Keratinocyte (primary cell): ENCODE measurements around the gene IL1RAPL1. TPM values are rescaled to one million over a fixed set of nuclear protein-coding genes. Genes with fewer than 3 reads are reported as not detected.

Experiments used
- DNase-seq: peaks from one replicate; pipeline ENCODE4 v3.0.0-alpha.2; 2011; ENCODE audit warnings: low read depth, missing footprints, low spot score
- FAIRE-seq: peaks from 2 replicates; lab custom pipeline; 2011; peaks lifted over from hg19 to GRCh38; lab: Jason Lieb, UNC
- H2AFZ ChIP-seq: 2 replicates; pipeline ENCODE4 v1.6.0; 2012; ENCODE audit warnings: low read length, control low read depth, inconsistent platforms; ENCODE audit not compliant: control insufficient read depth
- H3K27ac ChIP-seq: 2 replicates; pipeline ENCODE4 v1.5.1; 2011; ENCODE audit warnings: low read length; ENCODE audit not compliant: control insufficient read depth, insufficient read depth
- H3K27me3 ChIP-seq: 3 replicates; pipeline ENCODE4 v1.6.0; 2011; ENCODE audit warnings: low read length; ENCODE audit not compliant: control insufficient read depth, insufficient read depth; ENCODE audit errors: extremely low read depth
- H3K36me3 ChIP-seq, 2 experiments: 2 replicates in 1 of 2; 3 replicates in 1 of 2; pipeline ENCODE4 v1.5.1; 2011; ENCODE audit warnings: low read length in 2 of 2, mild to moderate bottlenecking in 1 of 2; ENCODE audit not compliant: control insufficient read depth in 2 of 2, insufficient read depth in 2 of 2; ENCODE audit errors: extremely low read depth in 1 of 2
- H3K4me1 ChIP-seq: 3 replicates; pipeline ENCODE4 v1.5.1; 2011; ENCODE audit warnings: low read length; ENCODE audit not compliant: control insufficient read depth, insufficient read depth; ENCODE audit errors: extremely low read depth
- H3K4me2 ChIP-seq: 3 replicates; pipeline ENCODE4 v1.6.0; 2011; ENCODE audit warnings: low read depth, low read length; ENCODE audit not compliant: control insufficient read depth, insufficient read depth; ENCODE audit errors: extremely low read depth
- H3K4me3 ChIP-seq, 3 experiments: fragments of 200-600 bp in 1 of 3; sonication (generic) in 1 of 3; 2 replicates in 2 of 3; 3 replicates in 1 of 3; pipeline ENCODE4 v1.5.1; 2011 to 2016; ENCODE audit warnings: low read length in 3 of 3, mild to moderate bottlenecking in 3 of 3, control low read depth in 2 of 3, inconsistent platforms in 1 of 3, low read depth in 1 of 3, mixed read lengths in 1 of 3, mixed run types in 1 of 3, moderate library complexity in 1 of 3; ENCODE audit not compliant: control insufficient read depth in 2 of 3, insufficient read depth in 2 of 3; ENCODE audit errors: extremely low read depth in 1 of 3
- H3K79me2 ChIP-seq: 2 replicates; pipeline ENCODE4 v1.6.0; 2012; ENCODE audit warnings: low read length; ENCODE audit not compliant: control insufficient read depth, insufficient read depth
- H3K9ac ChIP-seq: 3 replicates; pipeline ENCODE4 v1.6.0; 2011; ENCODE audit warnings: low read length; ENCODE audit not compliant: control insufficient read depth, insufficient read depth; ENCODE audit errors: extremely low read depth
- H3K9me1 ChIP-seq: 3 replicates; pipeline ENCODE4 v1.6.0; 2011; ENCODE audit warnings: low read length; ENCODE audit not compliant: control insufficient read depth, insufficient read depth; ENCODE audit errors: extremely low read depth
- H3K9me3 ChIP-seq: 2 replicates; pipeline ENCODE4 v1.5.1; 2012; ENCODE audit warnings: low read depth, low read length; ENCODE audit not compliant: control insufficient read depth
- H4K20me1 ChIP-seq: 3 replicates; pipeline ENCODE4 v1.6.0; 2011; ENCODE audit warnings: low read length; ENCODE audit not compliant: control insufficient read depth, insufficient read depth; ENCODE audit errors: extremely low read depth
- CTCF ChIP-seq, 3 experiments: IDR thresholded peaks in 1 of 3; conservative IDR thresholded peaks in 1 of 3; optimal IDR thresholded peaks in 1 of 3; 2 replicates in 2 of 3; 3 replicates in 1 of 3; pipeline versions ENCODE3 to v1.5.1; 2011; ENCODE audit warnings: low read length in 3 of 3, mild to moderate bottlenecking in 3 of 3, moderate library complexity in 2 of 3, control low read depth in 1 of 3, inconsistent platforms in 1 of 3; ENCODE audit not compliant: insufficient read depth in 2 of 3; ENCODE audit errors: extremely low read depth in 1 of 3
- EZH2 ChIP-seq: IDR thresholded peaks from one replicate; pipeline ENCODE4 v1.6.1; 2012; ENCODE audit warnings: inconsistent platforms, mild to moderate bottlenecking, low read length, moderate library complexity
- dilution Hi-C: fragments of 300-500 bp; cut with MboI; formaldehyde crosslinking; loops from one replicate; pipeline ENCODE4 v1.7.0; 2020; ENCODE audit warnings: low sequenced_read_pairs; ENCODE audit not compliant: extremely low pct_ligation_motif_present
- polyA plus RNA-seq, 5 experiments: library from polyadenylated mRNA; depleted of rRNA in 3 of 5; stranded (reverse) in 3 of 5; stranded (forward) in 1 of 5; unstranded in 1 of 5; fragments of >200 nt; gene quantifications; 1 replicate in 1 of 5; 2 replicates in 3 of 5; 3 replicates in 1 of 5; pipeline versions ENCODE4 v1.2.1 to v1.2.3, GENCODE V29; 2011 to 2012; ENCODE audit warnings: missing spikeins in 2 of 5, low read depth in 1 of 5, low replicate concordance in 1 of 5

Gene IL1RAPL1
- polyA plus RNA-seq, 1 donor (not counting 4 experiments of a cell fraction or from before 2014, with no cell fraction given) = 2.8 TPM

GRCh38 chrX:29435396-29435795 lies 848.1 kb downstream of the IL1RAPL1 start:
- no peaks in the 10 kb centered on the region for H3K36me3 ChIP-seq
- no peaks in the 10 kb centered on the region for H4K20me1 ChIP-seq
- no peaks in the 10 kb centered on the region for H3K79me2 ChIP-seq
- dilution Hi-C loops = no loop called here
- no peak overlapping the region for H3K27ac ChIP-seq
- H3K4me1 ChIP-seq = peaks cover 8% of the 10 kb centered on the region
- no peaks in the 10 kb centered on the region for H3K9me1 ChIP-seq
- H2AFZ ChIP-seq = no peak overlapping the region
- H3K27me3 ChIP-seq = no peaks in the 10 kb centered on the region
- TF ChIP-seq EZH2 (no peak), CTCF (optimal IDR thresholded peaks at IDR 0.05 in 1 of 3, IDR thresholded peaks at IDR 0.05 in 1 of 3, conservative IDR thresholded peaks at IDR 0.05 in 1 of 3; ENCODE audit: extremely low read depth in 1 of 3, insufficient read depth in 2 of 3, low read length in 3 of 3) (no peak)
- DNase-seq (no peak), FAIRE-seq (no peak)
- no peak overlapping the region for H3K4me3 ChIP-seq
- no peak overlapping the region for H3K9ac ChIP-seq
- no peaks in the 10 kb centered on the region for H3K9me3 ChIP-seq
- no peak overlapping the region for H3K4me2 ChIP-seq

- FAIRE-seq = no peak
- no peak overlapping the region for H2AFZ ChIP-seq
- no peak overlapping the region for H3K4me2 ChIP-seq
- TF ChIP-seq EZH2 (no peak), CTCF (optimal IDR thresholded peaks at IDR 0.05 in 1 of 3, IDR thresholded peaks at IDR 0.05 in 1 of 3, conservative IDR thresholded peaks at IDR 0.05 in 1 of 3; ENCODE audit: extremely low read depth in 1 of 3, insufficient read depth in 2 of 3, low read length in 3 of 3) (no peak)
- DNase-seq = no peak
- H3K9me3 ChIP-seq = no peaks in the 10 kb centered on the region
- no peak overlapping the region for H3K4me3 ChIP-seq
- H3K9me1 ChIP-seq = no peaks in the 10 kb centered on the region
- H3K9ac ChIP-seq = no peak overlapping the region
- no peaks in the 10 kb centered on the region for H3K4me1 ChIP-seq
- H3K27me3 ChIP-seq = no peaks in the 10 kb centered on the region
- dilution Hi-C loops = no loop called here
- no peaks in the 10 kb centered on the region for H3K79me2 ChIP-seq
- no peaks in the 10 kb centered on the region for H4K20me1 ChIP-seq
- H3K36me3 ChIP-seq = no peaks in the 10 kb centered on the region
- no peak overlapping the region for H3K27ac ChIP-seq
These were observed 860.6 kb downstream of the IL1RAPL1 start for GRCh38 chrX:29447867-29448266.
